HFFc6 (cell line): ENCODE measurements around the gene CDADC1. TPM values are rescaled to one million over a fixed set of nuclear protein-coding genes. Genes with fewer than 3 reads are reported as not detected.

Experiments used
- DNase-seq: peaks from one replicate; pipeline ENCODE4 v3.0.0-alpha.2; 2018
- H3K27ac Mint-ChIP-seq: 2 replicates; pipeline ENCODE4 v1.8.0; 2020; ENCODE audit warnings: mild to moderate bottlenecking, mixed read lengths
- H3K27me3 Mint-ChIP-seq: 2 replicates; pipeline ENCODE4 v1.8.0; 2021; ENCODE audit warnings: mild to moderate bottlenecking, moderate library complexity, mixed read lengths; ENCODE audit not compliant: insufficient read depth
- H3K36me3 Mint-ChIP-seq: 2 replicates; pipeline ENCODE4 v1.8.0; 2021; ENCODE audit warnings: low read depth, mixed read lengths
- H3K4me1 Mint-ChIP-seq: 2 replicates; pipeline ENCODE4 v1.8.0; 2020; ENCODE audit warnings: low read depth, mixed read lengths
- H3K4me3 Mint-ChIP-seq: 2 replicates; pipeline ENCODE4 v1.8.0; 2020; ENCODE audit warnings: mild to moderate bottlenecking, moderate library complexity, mixed read lengths
- H3K9me3 Mint-ChIP-seq: 2 replicates; pipeline ENCODE4 v1.8.0; 2020; ENCODE audit warnings: mild to moderate bottlenecking, mixed read lengths
- CTCF ChIP-seq: fragments of 200-600 bp; sonication (generic); IDR thresholded peaks from 2 replicates; pipeline ENCODE4 v1.5.0; 2021; ENCODE audit warnings: antibody characterized with exemption, mild to moderate bottlenecking
- total RNA-seq, 6 experiments: library from RNA; stranded (reverse); fragmentation: NEBNext Ultra II Directional; extraction: Animal tissue kit (Norgen Biotek cat#: 25700); gene quantifications; 2 replicates in 1 of 6; 3 replicates in 5 of 6; pipeline ENCODE4 v1.2.3, GENCODE V29; 2021

CDADC1 gene
- total RNA-seq, 6 experiments from 2014 or later, result 5.3 to 8.7 (median 6.8) TPM

DNA sequence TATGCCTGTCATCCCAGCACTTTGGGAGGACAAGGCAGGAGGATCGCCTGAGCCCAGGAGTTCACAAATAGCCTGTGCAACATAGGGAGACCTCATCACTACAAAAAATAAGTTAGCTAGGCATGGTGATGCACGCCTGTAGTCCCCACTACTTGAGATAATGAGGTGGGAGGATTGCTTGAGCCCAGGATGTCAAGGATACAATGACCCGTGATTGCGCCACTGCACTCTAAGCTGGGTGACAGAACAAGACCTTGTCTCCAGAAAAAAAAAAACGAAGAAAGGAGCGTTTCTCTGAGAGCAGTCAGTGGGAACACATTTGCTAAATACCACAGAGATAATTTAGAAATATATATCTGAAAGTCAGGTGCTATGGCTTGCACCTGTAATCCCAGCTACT lies 11.9 kb downstream of the CDADC1 start:
- DNase-seq, result no peak
- H3K4me1 Mint-ChIP-seq, result no peaks in the 10 kb centered on the region
- no peaks in the 10 kb centered on the region; the same call in 1 of the 2 replicates for H3K27me3 Mint-ChIP-seq
- TF ChIP-seq CTCF, result no peak
- H3K36me3 Mint-ChIP-seq, result peaks cover 33% of the 10 kb centered on the region
- no peaks in the 10 kb centered on the region for H3K9me3 Mint-ChIP-seq
- no peak overlapping the region for H3K4me3 Mint-ChIP-seq
- H3K27ac Mint-ChIP-seq, result no peak overlapping the region

GRCh38 chr13:49262634-49263033 lies 14.9 kb downstream of the CDADC1 start:
- H3K36me3 Mint-ChIP-seq, result peaks cover 16% of the 10 kb centered on the region
- H3K4me3 Mint-ChIP-seq, result no peak overlapping the region
- peaks cover 12% of the 10 kb centered on the region for H3K4me1 Mint-ChIP-seq
- H3K9me3 Mint-ChIP-seq, result no peaks in the 10 kb centered on the region
- DNase-seq, result no peak
- no peaks in the 10 kb centered on the region; the same call in 1 of the 2 replicates for H3K27me3 Mint-ChIP-seq
- TF ChIP-seq CTCF, result no peak
- H3K27ac Mint-ChIP-seq, result no peak overlapping the region

- H3K27me3 Mint-ChIP-seq, result no peaks in the 10 kb centered on the region
Measured at GRCh38 chr13:49265822-49266221, 18.1 kb downstream of the CDADC1 start.

DNA sequence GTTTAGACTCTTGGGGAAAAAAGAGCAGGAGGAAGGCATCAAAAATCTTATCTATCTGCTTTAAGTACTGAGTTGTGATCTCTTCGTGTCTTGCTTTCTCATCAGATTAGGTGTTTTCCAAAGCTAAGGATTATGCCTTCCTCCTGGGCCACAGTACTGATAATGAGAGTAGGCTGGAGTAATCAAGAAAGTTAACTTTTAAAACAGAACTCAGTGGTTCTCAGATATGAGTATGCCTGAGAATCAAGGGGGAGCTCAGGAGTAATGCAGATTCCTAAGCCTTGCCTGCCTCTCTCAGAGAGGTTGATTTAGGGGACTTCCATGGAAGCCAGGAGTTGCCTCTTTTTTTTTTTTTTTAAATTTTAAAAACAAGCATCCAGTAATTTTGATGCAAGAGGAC lies 23.5 kb downstream of the CDADC1 start:
- Mint-ChIP-seq H3K27ac (no peak overlapping the region), H3K4me3 (no peak overlapping the region), H3K36me3 (0 out of 2 replicates have a peak, but pooled peaks cover 6% of the 10 kb centered on the region), H3K27me3 (no peaks in the 10 kb centered on the region; the same call in 1 of the 2 replicates), H3K4me1 (peaks cover 4% of the 10 kb centered on the region), H3K9me3 (no peaks in the 10 kb centered on the region)
- TF ChIP-seq CTCF, result no peak
- no peak for DNase-seq

More at GRCh38 chr13:49265822-49266221, 18.1 kb downstream of the CDADC1 start:
- H3K36me3 Mint-ChIP-seq, result peaks cover 13% of the 10 kb centered on the region; the same call in 1 of the 2 replicates
- no peaks in the 10 kb centered on the region for H3K9me3 Mint-ChIP-seq
- peaks cover 12% of the 10 kb centered on the region for H3K4me1 Mint-ChIP-seq
- no peak for TF ChIP-seq CTCF
- H3K27ac Mint-ChIP-seq, result peak overlapping the region; percentile 70
- no peak overlapping the region for H3K4me3 Mint-ChIP-seq
- DNase-seq, result peak; percentile 6

DNA sequence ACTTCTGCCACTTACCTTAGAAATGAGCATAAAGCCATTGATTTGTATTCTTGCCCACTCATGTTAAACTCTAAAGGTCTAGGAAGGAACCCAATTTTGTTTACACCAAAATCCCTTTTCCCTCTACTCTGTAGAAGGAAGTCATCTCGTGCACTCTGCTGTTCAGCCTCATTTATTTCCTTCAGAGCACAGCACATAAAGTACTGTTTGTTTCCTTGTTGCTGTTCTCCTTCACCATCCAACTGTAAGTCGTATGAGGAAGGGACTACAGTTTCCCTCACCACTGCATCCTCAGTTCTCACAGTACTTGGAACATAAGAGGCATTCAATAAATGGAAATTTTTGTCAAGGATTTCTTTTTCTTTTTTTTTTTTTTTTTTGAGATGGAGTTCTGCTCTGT lies 24.6 kb downstream of the CDADC1 start:
- Mint-ChIP-seq H3K4me3 (no peak overlapping the region), H3K27ac (no peak overlapping the region), H3K9me3 (no peaks in the 10 kb centered on the region), H3K27me3 (peaks cover 2% of the 10 kb centered on the region; the same call in 1 of the 2 replicates), H3K36me3 (0 out of 2 replicates have a peak, but pooled peaks cover 6% of the 10 kb centered on the region), H3K4me1 (no peaks in the 10 kb centered on the region)
- DNase-seq, result no peak
- no peak for TF ChIP-seq CTCF

DNA sequence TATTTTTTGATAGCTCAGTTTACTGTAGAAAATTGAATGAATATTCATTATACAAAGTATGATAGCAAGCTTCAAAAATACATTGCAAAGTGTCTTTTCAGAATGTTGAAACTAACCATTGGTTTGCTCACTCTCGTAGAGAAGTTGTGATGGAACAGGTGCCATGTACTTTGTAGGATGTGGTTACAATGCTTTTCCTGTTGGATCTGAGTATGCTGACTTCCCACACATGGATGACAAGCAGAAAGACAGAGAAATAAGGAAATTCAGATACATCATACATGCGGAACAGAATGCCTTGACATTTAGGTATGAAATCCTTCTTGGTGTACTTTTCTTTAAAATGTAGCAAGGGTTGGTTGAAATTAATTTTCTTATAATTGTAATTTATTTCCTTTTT lies 30.5 kb downstream of the CDADC1 start:
- H3K9me3 Mint-ChIP-seq, result no peaks in the 10 kb centered on the region
- H3K27ac Mint-ChIP-seq, result no peak overlapping the region
- peaks cover 2% of the 10 kb centered on the region; the same call in 1 of the 2 replicates for H3K27me3 Mint-ChIP-seq
- no peak for TF ChIP-seq CTCF
- no peaks in the 10 kb centered on the region for H3K36me3 Mint-ChIP-seq
- no peak overlapping the region for H3K4me3 Mint-ChIP-seq
- DNase-seq, result no peak
- no peaks in the 10 kb centered on the region for H3K4me1 Mint-ChIP-seq
